H54 (cell line): Measurements from ENCODE around the gene KEL.

Source experiments
- DNase-seq: peaks from one replicate; pipeline ENCODE4 v3.0.0; 2011; ENCODE audit warnings: low spot score, mixed read lengths; ENCODE audit not compliant: insufficient read length
- FAIRE-seq: peaks from 3 replicates; lab custom pipeline; 2011; peaks lifted over from hg19 to GRCh38; lab: Jason Lieb, UNC
- POLR2A ChIP-seq: IDR thresholded peaks from 2 replicates; pipeline ENCODE4 v1.6.1; 2011; ENCODE audit warnings: low read depth, mild to moderate bottlenecking, low read length

KEL gene

GRCh38 chr7:142950235-142950634 lies 11.9 kb downstream of the KEL start:
- no peak for TF ChIP-seq POLR2A

GRCh38 chr7:142948603-142949002 lies 13.6 kb downstream of the KEL start:
- no peak for TF ChIP-seq POLR2A
- no peak for FAIRE-seq
- DNase-seq = no peak

More at GRCh38 chr7:142950235-142950634, 11.9 kb downstream of the KEL start:
- DNase-seq (no peak), FAIRE-seq (no peak)

- no peak for DNase-seq
- FAIRE-seq = no peak
- TF ChIP-seq POLR2A = no peak
These were observed 17.2 kb downstream of the KEL start for GRCh38 chr7:142945001-142945400.

- FAIRE-seq (no peak), DNase-seq (no peak)
- TF ChIP-seq POLR2A = no peak
These were observed 18.4 kb downstream of the KEL start for GRCh38 chr7:142943706-142944268.

GRCh38 chr7:142942746-142943145 lies 19.4 kb downstream of the KEL start:
- DNase-seq (no peak), FAIRE-seq (no peak)
- no peak for TF ChIP-seq POLR2A

GRCh38 chr7:142941541-142941940 lies 20.6 kb downstream of the KEL start:
- no peak for TF ChIP-seq POLR2A
- DNase-seq (no peak), FAIRE-seq (no peak)

- DNase-seq (no peak), FAIRE-seq (no peak)
- TF ChIP-seq POLR2A = no peak
These were observed 21.1 kb downstream of the KEL start for GRCh38 chr7:142940966-142941535.

- FAIRE-seq = no peak
- DNase-seq = no peak
- TF ChIP-seq POLR2A = no peak
These were observed 22.8 kb downstream of the KEL start, which contains the start of gene LLCFC1 for GRCh38 chr7:142939226-142939910. Gene LLCFC1 (plus strand): TSS chr7:142939484. CDS start chr7:142939622, 138 bp downstream.

GRCh38 chr7:142938611-142939010 lies 23.6 kb downstream of the KEL start:
- no peak for DNase-seq
- TF ChIP-seq POLR2A = no peak
- no peak for FAIRE-seq

GRCh38 chr7:142935941-142936565 lies 26.1 kb downstream of the KEL start:
- DNase-seq (no peak), FAIRE-seq (no peak)
- TF ChIP-seq POLR2A = no peak

GRCh38 chr7:142934056-142934455 lies 28.1 kb downstream of the KEL start:
- DNase-seq (no peak), FAIRE-seq (no peak)
- no peak for TF ChIP-seq POLR2A

- no peak for TF ChIP-seq POLR2A
- DNase-seq = no peak
- FAIRE-seq = no peak
These were observed 28.5 kb downstream of the KEL start, which contains the start of gene TRPV5 for GRCh38 chr7:142933624-142934023. Gene TRPV5 (minus strand): TSS chr7:142933746. CDS start chr7:142933459, 287 bp downstream.

GRCh38 chr7:142933092-142933475 lies 29.1 kb downstream of the KEL start:
- DNase-seq = no peak
- no peak for TF ChIP-seq POLR2A

More at GRCh38 chr7:142933092-142933475, 29.1 kb downstream of the KEL start:
- FAIRE-seq = no peak
